Activated naive CD4-positive, alpha-beta T cell treated with anti-CD3 and anti-CD28 coated beads, Interleukin-2, amount 50 U/mL, for 72 hours (primary cell): Measurements from ENCODE around the gene DIAPH1. TPM values are rescaled to one million over a fixed set of nuclear protein-coding genes. Genes with fewer than 3 reads are reported as not detected.

Source experiments
- ATAC-seq, 2 donors: fragments of 150-1000 bp; cut with Tn5 transposase; 2 replicates each; pipeline ENCODE4 v1.10.0; 2021; ENCODE audit warnings: mild to moderate bottlenecking in 2 of 2, moderate library complexity in 2 of 2
- DNase-seq, 2 donors: peaks; one replicate each; pipeline ENCODE4 v3.0.0; 2021 to 2022; ENCODE audit warnings: low spot score in 2 of 2
- H3K27ac Mint-ChIP-seq, 2 donors: one replicate each; pipeline ENCODE4 v1.8.0; 2022; ENCODE audit warnings: mild to moderate bottlenecking in 2 of 2, mixed read lengths in 2 of 2
- H3K36me3 Mint-ChIP-seq, 2 donors: one replicate each; pipeline ENCODE4 v1.8.0; 2022; ENCODE audit warnings: mixed read lengths in 2 of 2
- H3K9me3 Mint-ChIP-seq, 2 donors: one replicate each; pipeline ENCODE4 v1.8.0; 2022; ENCODE audit warnings: mixed read lengths in 2 of 2
- total RNA-seq, 2 donors: library from RNA; stranded (reverse); gene quantifications; one replicate each; pipeline ENCODE4 v1.2.3, GENCODE V29; 2022

Gene DIAPH1
- total RNA-seq, 2 donors from 2014 or later, result 184 to 216 TPM

GRCh38 chr5:141560725-141561483 lies 57.9 kb downstream of the DIAPH1 start:
- no peak for DNase-seq
- no peak for ATAC-seq
- Mint-ChIP-seq H3K27ac (peak overlapping the region in 1 of 2 donors; percentile 90), H3K36me3 (peaks cover 17 to 51% of the 10 kb centered on the region in 2 donors), H3K9me3 (no peaks in the 10 kb centered on the region)

GRCh38 chr5:141560151-141560550 lies 58.6 kb downstream of the DIAPH1 start:
- DNase-seq, result no peak
- Mint-ChIP-seq H3K9me3 (no peaks in the 10 kb centered on the region), H3K36me3 (peaks cover 10 to 45% of the 10 kb centered on the region in 2 donors), H3K27ac (no peak overlapping the region)
- no peak for ATAC-seq

- DNase-seq (no peak), ATAC-seq (no peak)
- Mint-ChIP-seq H3K36me3 (peaks cover 10 to 44% of the 10 kb centered on the region in 2 donors), H3K27ac (peak overlapping the region in 1 of 2 donors; percentile 30), H3K9me3 (no peaks in the 10 kb centered on the region)
These were observed 59.3 kb downstream of the DIAPH1 start for GRCh38 chr5:141559461-141559860.

GRCh38 chr5:141558150-141558549 lies 60.6 kb downstream of the DIAPH1 start:
- DNase-seq, result no peak
- ATAC-seq, result peak in 1 of 2 donors; percentile 28
- H3K36me3 Mint-ChIP-seq, result peaks cover 5 to 31% of the 10 kb centered on the region in 2 donors
- H3K9me3 Mint-ChIP-seq, result no peaks in the 10 kb centered on the region
- peak overlapping the region in 1 of 2 donors; percentile 90 for H3K27ac Mint-ChIP-seq

- Mint-ChIP-seq H3K27ac (peak overlapping the region in 1 of 2 donors; percentile 90), H3K9me3 (no peaks in the 10 kb centered on the region), H3K36me3 (peaks cover 5 to 28% of the 10 kb centered on the region in 2 donors)
- DNase-seq (peak in 1 of 2 donors; percentile 71), ATAC-seq (peak; percentile 43 to 77)
These were observed 61.1 kb downstream of the DIAPH1 start for GRCh38 chr5:141557681-141558136.

GRCh38 chr5:141547921-141548320 lies 70.9 kb downstream of the DIAPH1 start:
- DNase-seq, result no peak
- H3K36me3 Mint-ChIP-seq, result peaks cover 26 to 43% of the 10 kb centered on the region in 2 donors

GRCh38 chr5:141547488-141547887 lies 71.3 kb downstream of the DIAPH1 start:
- peaks cover 26 to 44% of the 10 kb centered on the region in 2 donors for H3K36me3 Mint-ChIP-seq
- DNase-seq (no peak), ATAC-seq (no peak)
- H3K27ac Mint-ChIP-seq, result peak overlapping the region in 1 of 2 donors; percentile 23
- peaks cover 4 to 7% of the 10 kb centered on the region in 2 donors for H3K9me3 Mint-ChIP-seq

More at GRCh38 chr5:141547921-141548320, 70.9 kb downstream of the DIAPH1 start:
- ATAC-seq, result no peak
- no peak overlapping the region for H3K27ac Mint-ChIP-seq
- H3K9me3 Mint-ChIP-seq, result peaks cover 4 to 7% of the 10 kb centered on the region in 2 donors

- peaks cover 14 to 30% of the 10 kb centered on the region in 2 donors for H3K36me3 Mint-ChIP-seq
- ATAC-seq (no peak), DNase-seq (no peak)
- no peak overlapping the region for H3K27ac Mint-ChIP-seq
- peaks cover 7 to 10% of the 10 kb centered on the region in 2 donors for H3K9me3 Mint-ChIP-seq
These were observed 75.7 kb downstream of the DIAPH1 start for GRCh38 chr5:141543053-141543452.

- ATAC-seq (no peak), DNase-seq (no peak)
- Mint-ChIP-seq H3K27ac (peak overlapping the region; percentile 26 to 27), H3K9me3 (peaks cover 0 to 1% of the 10 kb centered on the region in 2 donors), H3K36me3 (peaks cover 6 to 24% of the 10 kb centered on the region in 2 donors)
These were observed 84.1 kb downstream of the DIAPH1 start for GRCh38 chr5:141534492-141535213.

- H3K27ac Mint-ChIP-seq, result peak overlapping the region in 1 of 2 donors; percentile 25
- no peaks in the 10 kb centered on the region for H3K9me3 Mint-ChIP-seq
- peaks cover 7 to 22% of the 10 kb centered on the region in 2 donors for H3K36me3 Mint-ChIP-seq
- ATAC-seq (no peak), DNase-seq (no peak)
These were observed 84.9 kb downstream of the DIAPH1 start for GRCh38 chr5:141533897-141534296.

- no peak for DNase-seq
- Mint-ChIP-seq H3K36me3 (peaks cover 12 to 26% of the 10 kb centered on the region in 2 donors), H3K27ac (no peak overlapping the region), H3K9me3 (no peaks in the 10 kb centered on the region)
- no peak for ATAC-seq
These were observed 86.1 kb downstream of the DIAPH1 start for GRCh38 chr5:141532726-141533125.

- DNase-seq (no peak), ATAC-seq (no peak)
- H3K36me3 Mint-ChIP-seq, result peaks cover 12 to 17% of the 10 kb centered on the region in 2 donors
- H3K27ac Mint-ChIP-seq, result no peak overlapping the region
- H3K9me3 Mint-ChIP-seq, result no peaks in the 10 kb centered on the region
These were observed 88.9 kb downstream of the DIAPH1 start for GRCh38 chr5:141529873-141530272.

- H3K27ac Mint-ChIP-seq, result peak overlapping the region; percentile 3 to 14
- peaks cover 14% of the 10 kb centered on the region in 2 donors for H3K36me3 Mint-ChIP-seq
- H3K9me3 Mint-ChIP-seq, result no peaks in the 10 kb centered on the region
- DNase-seq (no peak), ATAC-seq (peak in 1 of 2 donors; percentile 23)
These were observed 89.8 kb downstream of the DIAPH1 start for GRCh38 chr5:141529002-141529401.

GRCh38 chr5:141528291-141528984 lies 90.4 kb downstream of the DIAPH1 start:
- no peak for ATAC-seq
- peak overlapping the region; percentile 3 to 12 for H3K27ac Mint-ChIP-seq
- no peaks in the 10 kb centered on the region for H3K9me3 Mint-ChIP-seq
- no peak for DNase-seq
- peaks cover 13 to 15% of the 10 kb centered on the region in 2 donors for H3K36me3 Mint-ChIP-seq

- Mint-ChIP-seq H3K36me3 (peaks cover 13 to 15% of the 10 kb centered on the region in 2 donors), H3K27ac (peak overlapping the region in 1 of 2 donors; percentile 61), H3K9me3 (no peaks in the 10 kb centered on the region)
- no peak for DNase-seq
- no peak for ATAC-seq
These were observed 91.4 kb downstream of the DIAPH1 start for GRCh38 chr5:141527426-141527825.

GRCh38 chr5:141525653-141526052 lies 93.1 kb downstream of the DIAPH1 start:
- H3K36me3 Mint-ChIP-seq, result peaks cover 22 to 23% of the 10 kb centered on the region in 2 donors
- H3K9me3 Mint-ChIP-seq, result no peaks in the 10 kb centered on the region
- ATAC-seq, result no peak
- peak overlapping the region; percentile 12 to 83 for H3K27ac Mint-ChIP-seq
- DNase-seq, result no peak
